OCI-LY7 (cell line): Measurements from ENCODE around the gene TEX101. TPM values are rescaled to one million over a fixed set of nuclear protein-coding genes. Genes with fewer than 3 reads are reported as not detected.
A peak's percentile ranks its signal among the peaks of the same experiment; 100 is the strongest.

Experiments used
- BruUV-seq: library from RNA; stranded (reverse); fragments of 400-500 nt; replicated peaks from 2 replicates; lab custom pipeline; 2021; lab: Mats Ljungman, UMichigan
- CTCF ChIA-PET: fragments of 300-600 bp; sonication (Branson Sonifier 250); formaldehyde crosslinking; loops from one replicate; lab custom pipeline; 2022; ENCODE audit warnings: antibody characterized with exemption; ENCODE audit not compliant: unreplicated experiment; lab: Charles Lee
- POLR2A ChIA-PET: fragments of 300-600 bp; sonication (Branson Sonifier 250); formaldehyde crosslinking; loops from one replicate; lab custom pipeline; 2022; ENCODE audit warnings: antibody characterized with exemption; lab: Charles Lee
- DNase-seq: peaks from one replicate; pipeline ENCODE4 v3.0.0-alpha.2; 2015; ENCODE audit warnings: low spot score
- H2AFZ ChIP-seq: fragments of 200-600 bp; sonication (generic), shearing (Covaris generic); 2 replicates; pipeline ENCODE4 v1.6.1; 2014; ENCODE audit warnings: mild to moderate bottlenecking, antibody characterized with exemption, low read length, moderate library complexity
- H3K27ac ChIP-seq: fragments of 200-600 bp; sonication (generic); 2 replicates; pipeline ENCODE4 v1.5.1; 2014; ENCODE audit warnings: mixed run types, low read depth, mild to moderate bottlenecking, moderate library complexity, low read length, inconsistent platforms; ENCODE audit not compliant: poor library complexity, severe bottlenecking
- H3K36me3 ChIP-seq: fragments of 200-600 bp; sonication (generic); 2 replicates; pipeline ENCODE4 v1.6.1; 2014; ENCODE audit warnings: mild to moderate bottlenecking, antibody characterized with exemption, low read length, moderate library complexity, mixed read lengths; ENCODE audit not compliant: insufficient read depth
- H3K4me1 ChIP-seq: fragments of 200-600 bp; sonication (generic); 2 replicates; pipeline ENCODE4 v1.5.1; 2014; ENCODE audit warnings: mild to moderate bottlenecking, low read length; ENCODE audit not compliant: insufficient read depth, poor library complexity, severe bottlenecking
- H3K4me2 ChIP-seq: fragments of 200-600 bp; sonication (generic); 2 replicates; pipeline ENCODE4 v1.6.1; 2014; ENCODE audit warnings: mild to moderate bottlenecking, low read length
- H3K4me3 ChIP-seq: fragments of 200-600 bp; sonication (generic); 2 replicates; pipeline ENCODE4 v1.5.1; 2014; ENCODE audit warnings: mild to moderate bottlenecking, low read depth, low read length; ENCODE audit not compliant: poor library complexity, severe bottlenecking
- H3K79me2 ChIP-seq: fragments of 200-600 bp; sonication (generic); 2 replicates; pipeline ENCODE4 v1.6.1; 2016; ENCODE audit warnings: low read depth, mild to moderate bottlenecking, low read length, moderate library complexity, mixed read lengths; ENCODE audit not compliant: insufficient read depth
- H3K9me2 ChIP-seq: fragments of 200-600 bp; sonication (generic); 2 replicates; pipeline ENCODE4 v1.6.1; 2016; ENCODE audit warnings: mild to moderate bottlenecking, low read length, mixed read lengths; ENCODE audit not compliant: insufficient read depth
- H3K9me3 ChIP-seq: fragments of 200-600 bp; sonication (generic); 2 replicates; pipeline ENCODE4 v1.6.1; 2014; ENCODE audit warnings: mild to moderate bottlenecking, mixed run types, low read length, mixed read lengths
- H4K20me1 ChIP-seq: fragments of 200-600 bp; sonication (generic); 2 replicates; pipeline ENCODE4 v1.6.1; 2014; ENCODE audit warnings: mild to moderate bottlenecking, antibody characterized with exemption, low read length, moderate library complexity, mixed read lengths; ENCODE audit not compliant: insufficient read depth
- CTCF ChIP-seq: fragments of 200-600 bp; sonication (generic); conservative IDR thresholded peaks from 2 replicates; pipeline ENCODE4 v1.5.1; 2014; ENCODE audit warnings: mild to moderate bottlenecking, antibody characterized with exemption, low read length, moderate library complexity, mixed read lengths
- EZH2phosphoT487 ChIP-seq: fragments of 200-600 bp; sonication (generic); IDR thresholded peaks from 2 replicates; pipeline ENCODE4 v1.6.1; 2018; ENCODE audit warnings: low read depth, borderline replicate concordance, mild to moderate bottlenecking, mixed run types, antibody characterized with exemption, low read length, moderate library complexity, mixed read lengths
- intact Hi-C: fragments of 100-400 bp; cut with micrococcal nuclease; formaldehyde crosslinking; loops from one replicate; pipeline ENCODE4 v1.10.0; 2022; ENCODE audit not compliant: unreplicated experiment
- total RNA-seq, 2 experiments: library from RNA; depleted of rRNA in 1 of 2; stranded (reverse); fragments of >200 nt in 1 of 2; shearing (Covaris generic) in 1 of 2; gene quantifications; 2 replicates each; pipeline ENCODE4 v1.2.3, GENCODE V29; 2014 to 2022

TEX101 gene
- total RNA-seq, 2 experiments from 2014 or later: not detected

- Histone ChIP-seq H2AFZ (no peak overlapping the region), H3K4me3 (no peak overlapping the region), H3K4me1 (peaks cover 9% of the 10 kb centered on the region), H4K20me1 (no peaks in the 10 kb centered on the region), H3K4me2 (no peak overlapping the region), H3K79me2 (no peaks in the 10 kb centered on the region), H3K36me3 (no peaks in the 10 kb centered on the region), H3K9me2 (no peaks in the 10 kb centered on the region), H3K9me3 (no peaks in the 10 kb centered on the region), H3K27ac (no peak overlapping the region)
- no peak for DNase-seq
- ChIA-PET CTCF (no interaction called here), POLR2A (no interaction called here)
- TF ChIP-seq CTCF: no peak
- no peak for TF ChIP-seq EZH2phosphoT487
- BruUV-seq: no TSS peak
- intact Hi-C loops: no loop called here
These were observed 46.6 kb downstream of the TEX101 start for GRCh38 chr19:43461303-43461702.

- intact Hi-C loops: loop anchor here (2.0 kb wide), 1 partner anchor 42 kb away; the partner anchor contains the start of gene PHLDB3
- Histone ChIP-seq H3K4me1 (peaks cover 9% of the 10 kb centered on the region), H3K9me2 (no peaks in the 10 kb centered on the region), H3K9me3 (no peaks in the 10 kb centered on the region), H3K27ac (no peak overlapping the region), H2AFZ (no peak overlapping the region), H4K20me1 (no peaks in the 10 kb centered on the region), H3K4me3 (no peak overlapping the region), H3K4me2 (no peak overlapping the region), H3K36me3 (no peaks in the 10 kb centered on the region), H3K79me2 (no peaks in the 10 kb centered on the region)
- ChIA-PET CTCF (no interaction called here), POLR2A (no interaction called here)
- TF ChIP-seq CTCF (no peak), EZH2phosphoT487 (no peak)
- BruUV-seq: no TSS peak
- no peak for DNase-seq
These were observed 47.7 kb downstream of the TEX101 start for GRCh38 chr19:43462383-43462782.

- Histone ChIP-seq H4K20me1 (no peaks in the 10 kb centered on the region), H3K4me2 (0 out of 2 replicates have a peak overlapping the region, but pooled peaks have one; percentile 3), H3K27ac (no peak overlapping the region), H2AFZ (no peak overlapping the region), H3K9me3 (no peaks in the 10 kb centered on the region), H3K9me2 (no peaks in the 10 kb centered on the region), H3K79me2 (no peaks in the 10 kb centered on the region), H3K4me1 (peaks cover 9% of the 10 kb centered on the region), H3K36me3 (no peaks in the 10 kb centered on the region), H3K4me3 (no peak overlapping the region)
- POLR2A ChIA-PET: no interaction called here
- no TSS peak for BruUV-seq
- TF ChIP-seq EZH2phosphoT487: no peak
- TF ChIP-seq CTCF: no peak
- DNase-seq: no peak
- CTCF ChIA-PET: interaction anchor here (0.8 kb wide), 1 partner anchor 39 kb away, joined by 10 read pairs; no protein-coding TSS in a partner anchor
- intact Hi-C loops: loop anchor here (2.0 kb wide), 1 partner anchor 42 kb away; the partner anchor contains the start of gene PHLDB3
These were observed 48.2 kb downstream of the TEX101 start for GRCh38 chr19:43462785-43463380.
